Left ventricle myocardium inferior (tissue), 1 donor: ENCODE data around the gene KRT31. TPM values are rescaled to one million over a fixed set of nuclear protein-coding genes. Genes with fewer than 3 reads are reported as not detected.

Experiments
- DNase-seq: peaks from one replicate; pipeline ENCODE4 v3.0.0-alpha.2; 2020
- H3K27ac ChIP-seq: fragments of 200-600 bp; replicated peaks from 2 replicates; pipeline ENCODE4 v1.8.0; 2021
- H3K27me3 ChIP-seq: fragments of 200-600 bp; 2 replicates; pipeline ENCODE4 v1.8.0; 2021; ENCODE audit warnings: low read depth
- H3K36me3 ChIP-seq: fragments of 200-600 bp; 2 replicates; pipeline ENCODE4 v1.8.0; 2021
- H3K4me1 ChIP-seq: fragments of 200-600 bp; 2 replicates; pipeline ENCODE4 v1.8.0; 2021
- H3K4me3 ChIP-seq: fragments of 200-600 bp; 2 replicates; pipeline ENCODE4 v1.8.0; 2021; ENCODE audit warnings: mild to moderate bottlenecking, moderate library complexity
- H3K9me3 ChIP-seq: fragments of 200-600 bp; replicated peaks from 2 replicates; pipeline ENCODE4 v1.8.0; 2021
- intact Hi-C: fragments of 100-400 bp; cut with micrococcal nuclease; formaldehyde crosslinking; loops from one replicate; pipeline ENCODE4 v1.11.0; 2022
- total RNA-seq: library from RNA; stranded (reverse); fragmentation: NEBNext Ultra II Directional; extraction: Animal tissue kit (Norgen Biotek cat#: 25700); gene quantifications from one replicate; pipeline ENCODE4 v1.2.1, GENCODE V29; 2021
- TF ChIP-seq, protein P1 (sequence below): fragments of 200-600 bp; IDR thresholded peaks from 2 replicates; pipeline ENCODE4 v1.8.0; 2021; ENCODE audit warnings: antibody characterized with exemption, mild to moderate bottlenecking, borderline replicate concordance
- donor health status: DM: no; HTN: yes; CAD: no; lungs with severe emphysema.

Gene KRT31
- total RNA-seq, 1 donor from 2014 or later = not detected

DNA sequence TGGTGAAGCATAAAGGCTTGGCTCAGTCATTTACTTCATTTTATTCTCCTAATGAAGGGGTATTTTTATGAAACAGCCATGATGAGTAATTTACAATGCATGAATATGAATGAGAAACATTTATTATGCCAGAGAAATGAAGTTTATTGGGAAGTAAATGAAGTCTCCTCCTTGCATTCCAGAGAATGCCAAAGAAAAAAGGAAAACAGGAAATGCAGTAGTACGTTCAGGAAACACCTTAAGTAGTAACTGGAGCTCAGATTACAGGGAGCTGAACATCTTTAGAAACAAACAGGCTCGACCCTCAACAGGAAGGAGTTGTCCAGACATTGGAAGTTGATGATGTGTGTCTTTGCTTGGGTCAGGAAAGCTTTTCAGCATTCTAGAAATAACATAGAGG lies 19.9 kb downstream of the KRT31 start:
- H3K9me3 ChIP-seq = peaks cover 10% of the 10 kb centered on the region
- no peaks in the 10 kb centered on the region for H3K4me1 ChIP-seq
- no peaks in the 10 kb centered on the region for H3K36me3 ChIP-seq
- H3K27ac ChIP-seq = no peak overlapping the region
- TF ChIP-seq, protein P1, sequence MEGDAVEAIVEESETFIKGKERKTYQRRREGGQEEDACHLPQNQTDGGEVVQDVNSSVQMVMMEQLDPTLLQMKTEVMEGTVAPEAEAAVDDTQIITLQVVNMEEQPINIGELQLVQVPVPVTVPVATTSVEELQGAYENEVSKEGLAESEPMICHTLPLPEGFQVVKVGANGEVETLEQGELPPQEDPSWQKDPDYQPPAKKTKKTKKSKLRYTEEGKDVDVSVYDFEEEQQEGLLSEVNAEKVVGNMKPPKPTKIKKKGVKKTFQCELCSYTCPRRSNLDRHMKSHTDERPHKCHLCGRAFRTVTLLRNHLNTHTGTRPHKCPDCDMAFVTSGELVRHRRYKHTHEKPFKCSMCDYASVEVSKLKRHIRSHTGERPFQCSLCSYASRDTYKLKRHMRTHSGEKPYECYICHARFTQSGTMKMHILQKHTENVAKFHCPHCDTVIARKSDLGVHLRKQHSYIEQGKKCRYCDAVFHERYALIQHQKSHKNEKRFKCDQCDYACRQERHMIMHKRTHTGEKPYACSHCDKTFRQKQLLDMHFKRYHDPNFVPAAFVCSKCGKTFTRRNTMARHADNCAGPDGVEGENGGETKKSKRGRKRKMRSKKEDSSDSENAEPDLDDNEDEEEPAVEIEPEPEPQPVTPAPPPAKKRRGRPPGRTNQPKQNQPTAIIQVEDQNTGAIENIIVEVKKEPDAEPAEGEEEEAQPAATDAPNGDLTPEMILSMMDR = no peak
- intact Hi-C loops = no loop called here
- no peak overlapping the region for H3K4me3 ChIP-seq
- peaks cover 57% of the 10 kb centered on the region for H3K27me3 ChIP-seq
- DNase-seq = no peak

GRCh38 chr17:41369713-41370112 lies 27.7 kb downstream of the KRT31 start, which contains the start of gene KRT33B:
Gene KRT33B, minus strand, starts transcription at chr17:41369813. Its CDS starts 63 bp downstream, at chr17:41369750.
- H3K9me3 ChIP-seq = peaks cover 7% of the 10 kb centered on the region
- H3K4me3 ChIP-seq = no peak within 1 kb of the TSS
- no peaks in the 10 kb centered on the region for H3K4me1 ChIP-seq
- no peak for DNase-seq
- intact Hi-C loops = no loop called here
- H3K27ac ChIP-seq = no peak within 1 kb of the TSS
- no peaks in the 10 kb centered on the region for H3K36me3 ChIP-seq
- TF ChIP-seq, protein P1 = no peak
- H3K27me3 ChIP-seq = peaks cover 72% of the 10 kb centered on the region

DNA sequence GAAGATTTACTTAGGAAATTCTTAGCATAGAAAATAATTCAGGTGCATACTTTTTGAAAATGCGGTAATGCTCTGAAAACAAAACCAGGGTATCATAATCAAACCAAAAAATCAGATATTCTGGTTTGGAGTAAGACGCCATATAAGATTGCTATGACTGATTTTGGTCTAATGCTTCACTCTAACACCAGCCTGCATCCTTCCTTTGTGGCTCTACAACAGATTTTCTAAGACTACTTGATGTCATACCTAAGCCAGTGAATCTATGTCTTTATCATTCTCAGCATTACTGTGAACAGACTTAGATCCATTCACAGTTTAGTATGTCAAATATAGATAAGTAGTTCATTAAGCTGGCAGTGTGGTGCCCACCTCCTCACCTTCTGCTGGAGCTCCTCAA lies 28.4 kb downstream of the KRT31 start:
- intact Hi-C loops = no loop called here
- TF ChIP-seq, protein P1 = no peak
- Histone ChIP-seq H3K9me3 (no peaks in the 10 kb centered on the region), H3K27me3 (peaks cover 74% of the 10 kb centered on the region), H3K4me1 (no peaks in the 10 kb centered on the region), H3K27ac (no peak overlapping the region), H3K36me3 (no peaks in the 10 kb centered on the region), H3K4me3 (no peak overlapping the region)
- DNase-seq = no peak

DNA sequence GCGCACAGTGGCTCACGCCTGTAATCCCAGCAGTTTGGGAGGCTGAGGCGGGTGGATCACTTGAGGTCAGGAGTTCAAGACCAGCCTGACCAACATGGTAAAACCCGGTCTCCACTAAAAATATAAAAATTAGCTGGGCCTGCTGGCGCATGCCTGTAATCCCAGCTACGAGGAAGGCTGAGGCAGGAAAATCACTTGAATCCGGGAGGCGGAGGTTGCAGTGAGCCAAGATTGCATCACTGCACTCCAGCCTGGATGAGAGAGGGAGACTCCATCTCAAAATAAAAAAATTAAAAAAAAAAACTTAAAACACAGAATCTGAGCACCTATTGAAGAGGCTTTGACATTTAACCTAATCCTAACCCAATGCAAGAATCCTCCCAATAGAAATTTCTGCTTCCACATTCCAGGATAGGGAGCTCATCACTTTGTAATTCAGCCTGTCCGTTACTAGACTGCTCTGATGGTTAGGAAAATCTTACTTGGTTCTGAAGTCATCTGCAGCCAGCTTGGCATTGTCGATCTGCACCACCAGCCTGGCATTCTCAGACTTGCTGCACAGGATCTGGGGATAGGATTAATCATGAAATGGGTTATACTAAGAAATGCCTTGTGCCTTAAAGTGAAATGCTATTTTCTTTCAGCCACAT lies 29.9 kb downstream of the KRT31 start:
- Histone ChIP-seq H3K4me1 (no peaks in the 10 kb centered on the region), H3K4me3 (no peak overlapping the region), H3K9me3 (no peaks in the 10 kb centered on the region), H3K27ac (no peak overlapping the region), H3K36me3 (no peaks in the 10 kb centered on the region), H3K27me3 (peaks cover 71% of the 10 kb centered on the region)
- no peak for DNase-seq
- intact Hi-C loops = no loop called here
- TF ChIP-seq, protein P1 = no peak

DNA sequence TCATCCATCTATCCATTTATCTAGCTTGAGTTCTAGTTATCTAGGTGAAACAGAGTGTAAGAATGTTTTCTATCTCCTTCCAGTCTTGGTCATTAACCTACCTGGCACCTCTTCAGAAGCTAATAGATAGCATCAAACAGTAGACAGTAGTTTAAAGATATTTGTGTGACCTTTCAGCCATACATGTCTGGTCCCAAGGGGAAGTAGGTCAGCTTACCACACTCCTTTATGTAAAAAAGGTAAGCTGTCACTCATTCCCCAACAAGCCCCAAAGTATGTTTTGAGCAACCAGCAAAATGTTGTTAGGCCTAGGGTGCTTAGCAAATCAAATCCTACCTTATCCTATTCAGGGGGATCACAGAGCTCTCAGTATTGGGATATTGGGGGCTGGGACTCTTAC lies 31.3 kb downstream of the KRT31 start:
- intact Hi-C loops = no loop called here
- TF ChIP-seq, protein P1 = no peak
- peaks cover 69% of the 10 kb centered on the region for H3K27me3 ChIP-seq
- no peak overlapping the region for H3K27ac ChIP-seq
- no peaks in the 10 kb centered on the region for H3K36me3 ChIP-seq
- no peak overlapping the region for H3K4me3 ChIP-seq
- H3K4me1 ChIP-seq = no peaks in the 10 kb centered on the region
- H3K9me3 ChIP-seq = no peaks in the 10 kb centered on the region
- DNase-seq = no peak
